MCF 10A (cell line): Measurements from ENCODE around the gene ZNF525. TPM values are rescaled to one million over a fixed set of nuclear protein-coding genes. Genes with fewer than 3 reads are reported as not detected.
"Not testable (repeated sequence)": the region's sequence is repeated elsewhere in the genome, so short reads cannot be mapped to it uniquely, and the experiment has no call there.

ENCODE experiments used
- BruUV-seq: library from RNA; stranded (reverse); fragments of 400-500 nt; replicated peaks from 2 replicates; lab custom pipeline; 2021; lab: Mats Ljungman, UMichigan
- CTCF ChIA-PET: fragments of 300-600 bp; sonication (Branson Sonifier 250); formaldehyde crosslinking; extraction: SDS; loops from one replicate; lab custom pipeline; 2021; ENCODE audit warnings: antibody characterized with exemption, inconsistent platforms; lab: Yijun Ruan, JAX
- POLR2A ChIA-PET: fragments of 300-600, 350-650 bp; sonication (Branson Sonifier 250); formaldehyde crosslinking; extraction: SDS; loops from one replicate; lab custom pipeline; 2020; ENCODE audit warnings: antibody characterized with exemption, inconsistent platforms; lab: Yijun Ruan, JAX
- DNase-seq: peaks from one replicate; pipeline ENCODE4 v3.0.0-alpha.2; 2018; ENCODE audit not compliant: unreplicated experiment
- H3K27ac Mint-ChIP-seq: one replicate; pipeline ENCODE4 v1.8.0; 2022; ENCODE audit warnings: mild to moderate bottlenecking, low read depth, mixed read lengths; ENCODE audit not compliant: unreplicated experiment
- H3K27me3 Mint-ChIP-seq: one replicate; pipeline ENCODE4 v1.8.0; 2022; ENCODE audit warnings: mixed read lengths; ENCODE audit not compliant: insufficient read depth, unreplicated experiment
- H3K36me3 Mint-ChIP-seq: one replicate; pipeline ENCODE4 v1.8.0; 2022; ENCODE audit warnings: mild to moderate bottlenecking, moderate library complexity, mixed read lengths; ENCODE audit not compliant: insufficient read depth, unreplicated experiment
- H3K4me1 Mint-ChIP-seq: one replicate; pipeline ENCODE4 v1.8.0; 2022; ENCODE audit warnings: mixed read lengths; ENCODE audit not compliant: insufficient read depth, unreplicated experiment
- H3K4me3 Mint-ChIP-seq: one replicate; pipeline ENCODE4 v1.8.0; 2022; ENCODE audit warnings: mild to moderate bottlenecking, moderate library complexity, mixed read lengths; ENCODE audit not compliant: unreplicated experiment
- H3K9me3 Mint-ChIP-seq: one replicate; pipeline ENCODE4 v1.8.0; 2022; ENCODE audit warnings: mixed read lengths; ENCODE audit not compliant: unreplicated experiment
- intact Hi-C: fragments of 100-400 bp; cut with micrococcal nuclease; formaldehyde crosslinking; loops from 2 replicates; pipeline ENCODE4 v1.14.1; 2022
- total RNA-seq: library from RNA; stranded (reverse); gene quantifications from 2 replicates; pipeline ENCODE4 v1.2.3, GENCODE V29; 2022
- TF ChIP-seq, protein P1 (sequence below): fragments of 200-600 bp; IDR thresholded peaks from one replicate; pipeline ENCODE4 v1.8.0; 2022; ENCODE audit warnings: antibody characterized with exemption, mild to moderate bottlenecking; ENCODE audit not compliant: unreplicated experiment

The ZNF525 gene
- total RNA-seq, 1 experiment from 2014 or later, result 9.5 TPM

DNA sequence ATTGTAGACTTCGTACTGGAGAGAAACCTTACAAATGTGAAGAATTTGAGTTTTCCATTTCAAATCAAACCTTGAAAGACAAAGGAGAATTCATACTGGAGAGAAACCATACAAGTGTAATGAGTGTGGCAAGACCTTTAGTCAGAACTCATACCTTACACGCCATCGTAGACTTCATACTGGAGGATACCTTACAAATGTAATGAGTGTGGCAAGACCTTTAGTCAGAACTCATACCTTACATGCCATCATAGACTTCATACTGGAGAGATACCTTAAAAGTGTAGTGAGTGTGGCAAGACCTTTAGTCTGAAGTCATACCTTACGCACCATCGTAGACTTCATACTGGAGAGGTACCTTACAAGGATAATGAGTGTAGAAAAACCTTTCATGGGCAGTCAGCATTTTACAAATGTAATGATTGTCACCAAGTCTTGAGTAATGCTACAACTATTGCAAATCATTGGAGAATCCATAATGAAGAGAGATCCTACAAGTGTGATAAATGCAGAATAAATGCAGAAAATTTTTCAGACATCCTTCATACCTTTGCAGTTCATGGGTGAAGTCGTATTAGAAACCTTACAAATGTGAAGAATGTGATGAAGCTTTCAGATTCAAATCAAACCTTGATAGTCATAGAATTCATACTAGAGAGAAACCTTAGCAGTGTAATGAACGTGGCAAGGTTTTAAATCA lies 44.1 kb downstream of the ZNF525 start:
- TF ChIP-seq, protein P1, sequence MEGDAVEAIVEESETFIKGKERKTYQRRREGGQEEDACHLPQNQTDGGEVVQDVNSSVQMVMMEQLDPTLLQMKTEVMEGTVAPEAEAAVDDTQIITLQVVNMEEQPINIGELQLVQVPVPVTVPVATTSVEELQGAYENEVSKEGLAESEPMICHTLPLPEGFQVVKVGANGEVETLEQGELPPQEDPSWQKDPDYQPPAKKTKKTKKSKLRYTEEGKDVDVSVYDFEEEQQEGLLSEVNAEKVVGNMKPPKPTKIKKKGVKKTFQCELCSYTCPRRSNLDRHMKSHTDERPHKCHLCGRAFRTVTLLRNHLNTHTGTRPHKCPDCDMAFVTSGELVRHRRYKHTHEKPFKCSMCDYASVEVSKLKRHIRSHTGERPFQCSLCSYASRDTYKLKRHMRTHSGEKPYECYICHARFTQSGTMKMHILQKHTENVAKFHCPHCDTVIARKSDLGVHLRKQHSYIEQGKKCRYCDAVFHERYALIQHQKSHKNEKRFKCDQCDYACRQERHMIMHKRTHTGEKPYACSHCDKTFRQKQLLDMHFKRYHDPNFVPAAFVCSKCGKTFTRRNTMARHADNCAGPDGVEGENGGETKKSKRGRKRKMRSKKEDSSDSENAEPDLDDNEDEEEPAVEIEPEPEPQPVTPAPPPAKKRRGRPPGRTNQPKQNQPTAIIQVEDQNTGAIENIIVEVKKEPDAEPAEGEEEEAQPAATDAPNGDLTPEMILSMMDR, result no peak
- ChIA-PET POLR2A (no interaction called here), CTCF (no interaction called here)
- H3K9me3 Mint-ChIP-seq, result peaks cover 29% of the 10 kb centered on the region
- peaks cover 47% of the 10 kb centered on the region for H3K36me3 Mint-ChIP-seq
- DNase-seq, result no peak
- no peaks in the 10 kb centered on the region for H3K4me1 Mint-ChIP-seq
- BruUV-seq, result no TSS peak
- no peak overlapping the region for H3K4me3 Mint-ChIP-seq
- intact Hi-C loops, result no loop called here
- H3K27ac Mint-ChIP-seq, result no peak overlapping the region
- H3K27me3 Mint-ChIP-seq, result no peaks in the 10 kb centered on the region

DNA sequence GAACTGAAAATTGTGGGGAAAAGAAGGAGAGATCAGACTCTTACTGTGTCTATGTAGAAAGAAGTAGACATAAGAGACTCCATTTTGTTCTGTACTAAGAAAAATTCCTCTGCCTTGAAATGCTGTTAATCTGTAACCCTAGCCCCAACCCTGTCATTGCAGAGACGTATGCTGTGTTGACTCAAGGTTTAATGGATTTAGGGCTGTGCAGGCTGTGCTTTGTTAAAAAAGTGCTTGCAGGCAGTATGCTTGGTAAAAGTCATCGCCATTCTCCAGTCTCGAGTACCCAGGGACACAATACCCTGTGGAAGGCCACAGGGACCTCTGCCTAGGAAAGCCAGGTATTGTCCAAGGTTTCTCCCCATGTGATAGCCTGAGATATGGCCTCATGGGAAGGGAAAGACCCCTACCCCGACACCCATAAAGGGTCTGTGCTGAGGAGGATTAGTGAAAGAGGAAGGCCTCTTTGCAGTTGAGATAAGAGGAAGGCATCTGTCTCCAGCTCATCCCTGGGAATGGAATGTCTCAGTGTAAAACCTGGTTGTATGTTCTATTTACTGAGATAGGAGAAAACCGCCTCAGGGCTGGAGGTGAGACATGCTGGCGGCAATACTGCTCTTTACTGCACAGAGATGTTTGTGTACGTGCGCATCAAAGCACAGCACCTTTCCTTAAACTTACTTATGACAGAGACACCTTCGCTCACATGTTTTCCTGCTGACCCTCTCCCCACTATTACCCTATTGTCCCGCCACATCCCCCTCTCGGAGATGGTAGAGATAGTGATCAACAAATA lies 55.2 kb downstream of the ZNF525 start:
- POLR2A ChIA-PET, result interaction anchor here (1.2 kb wide), 1 partner anchor 11 kb away, joined by 3 read pairs; the partner anchor contains the start of gene ZNF761
- H3K4me1 Mint-ChIP-seq, H3K4me3 Mint-ChIP-seq, H3K27ac Mint-ChIP-seq, intact Hi-C loops, H3K36me3 Mint-ChIP-seq, CTCF ChIA-PET, BruUV-seq, H3K27me3 Mint-ChIP-seq, DNase-seq: not testable (repeated sequence)
- peaks cover 13% of the 10 kb centered on the region for H3K9me3 Mint-ChIP-seq

DNA sequence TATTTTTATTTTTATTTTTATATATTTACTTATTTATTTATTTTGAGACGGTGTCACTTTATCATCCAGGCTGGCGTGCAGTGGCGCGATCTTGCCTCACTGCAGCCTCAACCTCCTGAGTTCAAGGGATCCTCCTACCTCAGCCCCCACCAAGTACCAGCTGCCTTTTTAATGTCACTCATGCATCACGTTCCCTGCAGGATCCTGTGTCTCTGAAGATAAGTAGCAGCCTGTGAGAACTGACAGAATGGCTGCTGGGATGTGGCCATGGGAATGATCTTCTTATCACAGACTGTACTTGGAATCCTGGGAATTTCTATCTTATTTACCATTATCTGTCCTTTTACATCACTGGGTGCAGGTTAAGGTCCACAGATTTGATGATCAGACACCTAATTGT lies 57.0 kb downstream of the ZNF525 start:
- H3K36me3 Mint-ChIP-seq, result no peaks in the 10 kb centered on the region
- intact Hi-C loops, result no loop called here
- BruUV-seq, result no TSS peak
- ChIA-PET CTCF (no interaction called here), POLR2A (no interaction called here)
- H3K27me3 Mint-ChIP-seq, result no peaks in the 10 kb centered on the region
- no peaks in the 10 kb centered on the region for H3K4me1 Mint-ChIP-seq
- no peak overlapping the region for H3K27ac Mint-ChIP-seq
- no peak overlapping the region for H3K4me3 Mint-ChIP-seq
- H3K9me3 Mint-ChIP-seq, result peaks cover 8% of the 10 kb centered on the region
- TF ChIP-seq, protein P1, result no peak
- no peak for DNase-seq

DNA sequence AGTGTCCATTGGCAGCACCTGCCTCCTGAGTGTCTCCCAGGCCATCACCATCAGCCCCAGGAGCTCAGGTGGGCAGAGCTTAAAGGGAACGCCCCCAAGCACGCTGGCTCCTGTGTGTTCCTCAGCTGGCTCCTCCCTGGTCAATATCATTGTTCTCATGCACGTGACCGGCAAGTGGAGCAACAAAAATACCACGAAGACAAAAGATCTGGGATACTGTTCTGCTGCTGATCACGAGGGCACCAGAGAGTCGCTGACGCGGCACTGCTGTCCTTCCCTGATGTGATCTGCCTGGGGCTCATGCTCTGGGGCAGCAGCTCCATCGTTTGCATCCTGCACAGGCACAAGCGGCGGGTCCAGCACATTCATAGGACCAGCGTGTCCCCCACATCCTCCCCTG lies 57.6 kb downstream of the ZNF525 start:
- CTCF ChIA-PET, H3K4me1 Mint-ChIP-seq, H3K27me3 Mint-ChIP-seq, H3K36me3 Mint-ChIP-seq, H3K9me3 Mint-ChIP-seq, intact Hi-C loops, DNase-seq, BruUV-seq, H3K27ac Mint-ChIP-seq, POLR2A ChIA-PET, H3K4me3 Mint-ChIP-seq: not testable (repeated sequence)

DNA sequence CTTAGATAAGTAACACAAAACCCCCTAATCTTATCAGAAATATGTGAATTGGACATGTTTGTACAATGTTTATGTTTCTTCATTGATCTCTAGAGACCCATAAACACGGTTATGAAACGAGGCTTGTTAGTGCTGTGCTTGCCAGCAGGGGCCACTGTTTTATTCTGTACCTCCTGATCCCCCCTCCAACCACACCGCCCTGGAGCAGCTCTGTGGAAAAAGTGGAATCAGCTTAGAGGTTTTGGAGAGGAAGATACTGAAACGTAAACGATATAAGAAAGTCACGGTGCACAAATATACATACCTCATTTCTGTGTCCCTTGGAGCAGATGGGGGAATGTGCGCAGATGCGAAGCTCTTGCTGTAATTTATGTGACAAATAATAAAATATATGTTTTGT lies 58.2 kb downstream of the ZNF525 start:
- H3K4me3 Mint-ChIP-seq, H3K9me3 Mint-ChIP-seq, DNase-seq, H3K27me3 Mint-ChIP-seq, H3K27ac Mint-ChIP-seq, H3K4me1 Mint-ChIP-seq, BruUV-seq, H3K36me3 Mint-ChIP-seq, POLR2A ChIA-PET, intact Hi-C loops: not testable (repeated sequence)
- CTCF ChIA-PET, result interaction anchor here (0.6 kb wide), 2 partner anchors 28 to 984 kb away, joined by 3 read pairs; no protein-coding TSS in a partner anchor
